GM18951 (cell line): ENCODE data around the gene EIF3A.
"Not testable (repeated sequence)": the region's sequence is repeated elsewhere in the genome, so short reads cannot be mapped to it uniquely, and the experiment has no call there.

Experiments used
- POLR2A ChIP-seq: IDR thresholded peaks from 4 replicates; pipeline ENCODE4 v1.6.1; 2011; ENCODE audit warnings: mild to moderate bottlenecking; ENCODE audit not compliant: insufficient read length, insufficient read depth; ENCODE audit errors: extremely low read depth
- in situ Hi-C: fragments of 300-500 bp; cut with MboI; formaldehyde crosslinking; loops from one replicate; pipeline ENCODE4 v1.12.0; 2022; ENCODE audit warnings: low sequenced_read_pairs, mixed read lengths, inconsistent platforms; ENCODE audit not compliant: unreplicated experiment

The EIF3A gene

GRCh38 chr10:119049777-119050176 lies 30.8 kb downstream of the EIF3A start:
- TF ChIP-seq POLR2A: no peak
- in situ Hi-C loops: no loop called here

GRCh38 chr10:119049361-119049760 lies 31.3 kb downstream of the EIF3A start:
- TF ChIP-seq POLR2A: no peak
- in situ Hi-C loops: no loop called here

- TF ChIP-seq POLR2A: no peak
- in situ Hi-C loops: no loop called here
Measured at GRCh38 chr10:119045561-119045960, 35.1 kb downstream of the EIF3A start.

GRCh38 chr10:119042169-119042568 lies 38.4 kb downstream of the EIF3A start:
- in situ Hi-C loops: no loop called here
- no peak for TF ChIP-seq POLR2A

DNA sequence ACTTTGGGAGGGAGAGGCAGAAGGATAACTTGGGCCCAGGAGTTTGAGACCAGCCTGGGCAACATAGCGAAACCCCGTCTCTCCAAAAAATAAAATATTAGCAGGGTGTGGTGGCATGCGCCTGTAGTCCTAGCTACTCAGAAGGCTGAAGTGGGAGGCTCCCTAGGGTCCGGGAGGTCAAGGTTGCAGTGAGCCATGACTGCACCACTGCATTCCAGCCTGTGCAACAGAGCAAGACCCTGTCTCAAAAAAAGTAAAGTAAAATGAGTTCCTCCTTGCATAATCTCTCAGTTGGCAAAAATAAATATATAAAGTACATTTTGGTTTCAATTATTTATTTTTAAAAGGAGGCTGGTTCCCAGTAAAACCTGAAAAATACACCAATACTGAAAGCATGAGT lies 39.3 kb downstream of the EIF3A start:
- no peak for TF ChIP-seq POLR2A
- in situ Hi-C loops: no loop called here

GRCh38 chr10:119039161-119039560 lies 41.5 kb downstream of the EIF3A start:
- no peak for TF ChIP-seq POLR2A
- in situ Hi-C loops: no loop called here

DNA sequence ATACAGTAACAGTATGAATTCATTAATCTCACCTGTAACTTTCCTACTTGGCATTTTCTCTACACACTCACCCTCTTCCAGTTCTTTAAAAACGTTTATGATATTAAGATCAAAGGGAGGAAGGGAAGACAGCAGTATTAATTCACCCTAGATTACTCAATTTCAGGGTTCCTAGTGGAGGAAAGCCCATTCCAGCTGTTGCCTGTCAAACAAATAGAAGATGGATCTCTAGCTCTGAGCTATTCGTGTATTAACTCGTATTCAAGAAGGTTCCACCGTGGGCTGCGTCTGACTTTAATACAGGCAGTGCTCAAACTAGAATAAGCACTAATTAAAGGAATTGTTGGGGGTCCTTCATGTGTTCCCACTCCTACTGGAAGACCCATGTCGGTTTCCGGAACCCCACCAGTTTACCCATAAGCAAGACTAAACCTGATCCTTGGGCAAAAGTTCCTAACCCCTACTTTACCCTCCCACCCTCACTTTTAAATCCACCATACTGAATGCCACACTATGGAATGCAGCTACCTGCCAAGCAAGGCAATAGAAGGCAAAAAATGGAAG lies 49.0 kb downstream of the EIF3A start:
- TF ChIP-seq POLR2A: no peak
- in situ Hi-C loops: no loop called here

DNA sequence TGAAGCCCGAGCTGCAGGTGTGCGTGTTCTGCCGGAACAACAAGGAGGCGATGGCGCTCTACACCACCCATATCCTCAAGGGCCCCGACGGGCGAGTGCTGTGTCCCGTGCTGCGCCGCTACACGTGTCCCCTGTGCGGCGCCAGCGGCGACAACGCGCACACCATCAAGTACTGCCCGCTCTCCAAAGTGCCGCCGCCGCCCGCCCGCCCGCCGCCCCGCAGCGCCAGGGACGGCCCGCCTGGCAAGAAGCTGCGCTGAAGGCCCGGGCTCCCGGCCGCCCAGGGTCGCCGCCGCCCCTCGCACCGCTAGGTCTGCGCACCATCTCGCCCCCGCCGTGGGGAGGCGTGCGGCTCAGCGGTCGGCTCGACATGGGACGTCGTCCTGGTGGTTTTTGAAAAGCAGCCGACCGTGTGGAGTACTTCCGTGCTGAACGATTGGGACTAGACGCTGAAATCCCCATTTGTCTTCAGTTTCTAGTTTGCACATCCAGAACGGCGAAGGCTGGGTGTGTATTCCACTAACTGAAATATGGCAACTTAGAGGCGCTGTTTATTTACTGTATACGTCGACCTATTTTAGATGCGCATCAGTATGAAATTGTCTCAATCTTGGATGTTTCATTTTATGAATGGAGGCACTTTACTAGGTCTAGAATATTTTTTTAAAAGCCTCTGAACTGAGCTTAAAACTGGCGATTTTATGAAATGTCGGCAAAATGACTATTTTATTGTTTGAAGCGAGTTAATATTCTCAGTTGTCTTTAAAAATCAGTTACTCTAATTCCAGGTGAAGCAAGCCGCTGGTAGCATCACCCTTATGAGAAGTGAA lies 50.0 kb downstream of the EIF3A start:
- peak; percentile 44 for TF ChIP-seq POLR2A
- in situ Hi-C loops: no loop called here

- in situ Hi-C loops: no loop called here
- peak; percentile 62 for TF ChIP-seq POLR2A
Measured at GRCh38 chr10:119029613-119030420, 50.8 kb downstream of the EIF3A start, which contains the start of gene NANOS1. Gene NANOS1 (plus strand): TSS chr10:119029714. CDS start chr10:119029802, 88 bp downstream.

GRCh38 chr10:119028900-119029612 lies 51.6 kb downstream of the EIF3A start:
- in situ Hi-C loops: no loop called here

DNA sequence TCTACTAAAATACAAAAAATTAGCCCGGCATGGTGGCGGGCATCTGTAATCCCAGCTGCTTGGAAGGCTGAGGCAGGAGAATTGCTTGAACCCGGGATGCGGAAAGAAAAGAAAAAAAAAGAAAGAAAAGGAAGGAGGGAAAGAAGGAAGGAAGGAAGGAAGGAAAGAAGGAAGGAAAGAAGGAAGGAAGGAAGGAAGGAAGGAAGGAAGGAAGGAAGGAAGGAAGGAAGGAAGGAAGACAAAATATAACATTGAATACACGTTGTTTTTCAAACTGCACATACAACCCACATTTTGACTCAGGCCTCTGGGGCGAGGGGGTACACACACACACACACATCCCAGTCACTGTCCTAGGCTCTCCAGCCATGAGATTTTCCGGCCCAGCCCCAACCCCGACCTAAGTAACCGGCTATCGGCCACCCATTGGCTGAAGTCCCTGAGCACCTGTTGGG lies 52.1 kb downstream of the EIF3A start:
- in situ Hi-C loops: not testable (repeated sequence)

More at GRCh38 chr10:119028900-119029612, 51.6 kb downstream of the EIF3A start:
- TF ChIP-seq POLR2A: no peak

DNA sequence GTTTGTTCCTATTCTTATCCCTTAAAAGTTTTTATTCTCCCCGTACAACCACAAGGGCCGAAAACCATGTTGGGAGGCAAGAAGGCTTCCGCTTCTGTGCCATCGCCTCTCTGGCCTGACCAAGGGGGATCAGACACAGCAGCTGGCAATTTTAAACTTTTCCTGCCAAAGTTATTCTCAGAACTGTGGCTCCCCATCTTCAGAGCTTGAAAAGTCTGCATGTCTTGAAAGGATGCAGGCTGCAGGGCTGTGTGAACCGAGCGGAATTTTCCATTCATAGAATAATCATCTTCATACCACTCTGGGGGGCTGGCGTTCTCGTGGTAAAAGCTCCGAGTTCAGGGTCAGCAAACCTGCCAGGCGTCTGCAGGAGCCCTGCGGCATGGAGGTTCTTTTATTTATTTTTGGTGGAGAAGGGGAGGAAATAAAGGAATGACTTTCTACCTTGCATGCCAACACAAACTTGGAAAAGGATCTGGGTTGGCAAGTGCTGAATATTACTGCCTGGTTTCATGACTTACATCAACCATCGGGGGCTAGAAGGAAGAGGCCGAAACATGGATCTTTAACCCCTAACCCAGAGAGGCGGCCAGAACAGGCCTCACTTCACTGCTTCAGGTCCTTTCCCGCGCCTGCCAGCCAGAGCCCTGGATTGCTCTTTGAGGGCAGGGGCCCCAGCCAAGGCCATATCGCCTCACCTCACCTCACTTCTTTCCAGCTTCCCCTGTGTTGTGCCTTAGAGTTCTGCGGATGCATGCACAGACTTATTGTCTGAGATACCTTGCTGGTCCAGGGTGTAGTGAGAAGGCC lies 54.1 kb downstream of the EIF3A start:
- TF ChIP-seq POLR2A: no peak
- in situ Hi-C loops: no loop called here

DNA sequence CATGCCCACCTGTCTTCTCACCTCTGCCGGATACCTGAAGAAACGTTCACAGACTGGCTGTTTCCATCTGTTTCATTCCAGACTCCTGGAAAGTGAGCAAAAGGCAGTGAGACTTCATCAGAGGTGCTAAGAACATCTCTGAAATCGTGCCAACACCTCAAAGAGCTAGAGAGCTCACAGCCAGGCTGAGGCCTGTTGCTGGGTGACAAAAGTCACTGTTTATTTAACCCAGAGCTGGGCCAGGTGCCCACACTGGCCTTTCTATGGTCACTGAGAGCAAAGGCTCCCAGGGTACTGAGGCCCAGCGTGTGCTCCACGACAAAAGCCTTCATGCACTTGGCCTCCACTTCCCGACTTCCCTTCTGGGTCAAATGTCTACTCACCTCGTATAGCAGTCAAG lies 54.8 kb downstream of the EIF3A start:
- in situ Hi-C loops: no loop called here
- no peak for TF ChIP-seq POLR2A
